Measurements from ENCODE around the gene NOTO.

- no peak for TF ChIP-seq EZH2 (IDR thresholded peaks at IDR 0.05; ENCODE audit: borderline replicate concordance, low read depth, low read length, poor library complexity, severe bottlenecking)
- no peak for TF ChIP-seq CTCF (conservative IDR thresholded peaks at IDR 0.05; ENCODE audit: low read depth, low read length)
Measured at GRCh38 chr2:73243884-73244570, 41.7 kb downstream of the NOTO start.
